Breast epithelium (tissue), 3 donors: Measurements from ENCODE around the gene RUBCN.

ENCODE experiments used
- CTCF ChIP-seq, 3 donors: fragments of 450-650 bp; IDR thresholded peaks; one replicate each; pipeline ENCODE4 v1.5.1; 2016 to 2017; ENCODE audit warnings: antibody characterized with exemption in 3 of 3, mild to moderate bottlenecking in 3 of 3, moderate library complexity in 3 of 3
- POLR2AphosphoS5 ChIP-seq, 3 donors: sonication (generic); formaldehyde crosslinking; IDR thresholded peaks; one replicate each; pipeline ENCODE4 v1.6.1; 2017; ENCODE audit warnings: antibody characterized with exemption in 3 of 3

- TF ChIP-seq CTCF (IDR thresholded peaks at IDR 0.05) (peak in 1 of 3 donors; percentile 22), POLR2AphosphoS5 (IDR thresholded peaks at IDR 0.05) (no peak)
These were observed 16.6 kb upstream of the RUBCN start for GRCh38 chr3:197753263-197753662.
